ENCODE results near the gene EDEM2. TPM values are rescaled to one million over a fixed set of nuclear protein-coding genes. Genes with fewer than 3 reads are reported as not detected.

The EDEM2 gene
- total RNA-seq, 1 donor from 2014 or later: 24.4 TPM

DNA sequence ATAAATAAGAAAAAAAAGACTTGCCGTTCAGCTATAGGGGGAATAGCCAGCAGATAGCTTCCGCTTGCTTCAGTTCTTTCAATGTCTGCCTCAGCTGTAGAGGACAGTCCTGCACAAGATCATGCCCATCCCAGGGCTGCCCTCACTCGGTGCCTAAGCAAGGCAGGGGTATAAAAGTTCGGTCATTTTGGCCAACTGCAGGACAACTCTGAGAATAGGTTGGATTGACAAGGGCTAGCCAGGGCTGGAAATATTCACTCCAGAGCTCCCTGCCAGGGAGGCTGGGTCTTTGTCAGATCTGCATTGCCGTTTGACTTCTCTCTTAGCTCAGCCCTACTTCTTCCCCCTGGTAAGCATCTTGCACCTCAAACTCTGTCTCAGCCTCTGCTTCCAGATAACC lies 33.1 kb upstream of the EDEM2 start:
- Mint-ChIP-seq H3K9me3 (peaks cover under 1% of the 10 kb centered on the region), H3K36me3 (ENCODE audit: low read depth) (no peaks in the 10 kb centered on the region), H3K4me1 (no peaks in the 10 kb centered on the region), H3K27ac (no peak overlapping the region), H3K4me3 (no peak overlapping the region), H3K27me3 (no peaks in the 10 kb centered on the region)
- intact Hi-C loops (cut with micrococcal nuclease): no loop called here
- no peak for TF ChIP-seq CTCF (IDR thresholded peaks at IDR 0.05)
- POLR2A ChIA-PET: interaction anchor here (0.6 kb wide), 1 partner anchor 84 kb away, joined by 4 read pairs; no protein-coding TSS in a partner anchor
- ATAC-seq (ENCODE audit: low read depth): no peak
- CTCF ChIA-PET: no interaction called here
- no peak for DNase-seq

DNA sequence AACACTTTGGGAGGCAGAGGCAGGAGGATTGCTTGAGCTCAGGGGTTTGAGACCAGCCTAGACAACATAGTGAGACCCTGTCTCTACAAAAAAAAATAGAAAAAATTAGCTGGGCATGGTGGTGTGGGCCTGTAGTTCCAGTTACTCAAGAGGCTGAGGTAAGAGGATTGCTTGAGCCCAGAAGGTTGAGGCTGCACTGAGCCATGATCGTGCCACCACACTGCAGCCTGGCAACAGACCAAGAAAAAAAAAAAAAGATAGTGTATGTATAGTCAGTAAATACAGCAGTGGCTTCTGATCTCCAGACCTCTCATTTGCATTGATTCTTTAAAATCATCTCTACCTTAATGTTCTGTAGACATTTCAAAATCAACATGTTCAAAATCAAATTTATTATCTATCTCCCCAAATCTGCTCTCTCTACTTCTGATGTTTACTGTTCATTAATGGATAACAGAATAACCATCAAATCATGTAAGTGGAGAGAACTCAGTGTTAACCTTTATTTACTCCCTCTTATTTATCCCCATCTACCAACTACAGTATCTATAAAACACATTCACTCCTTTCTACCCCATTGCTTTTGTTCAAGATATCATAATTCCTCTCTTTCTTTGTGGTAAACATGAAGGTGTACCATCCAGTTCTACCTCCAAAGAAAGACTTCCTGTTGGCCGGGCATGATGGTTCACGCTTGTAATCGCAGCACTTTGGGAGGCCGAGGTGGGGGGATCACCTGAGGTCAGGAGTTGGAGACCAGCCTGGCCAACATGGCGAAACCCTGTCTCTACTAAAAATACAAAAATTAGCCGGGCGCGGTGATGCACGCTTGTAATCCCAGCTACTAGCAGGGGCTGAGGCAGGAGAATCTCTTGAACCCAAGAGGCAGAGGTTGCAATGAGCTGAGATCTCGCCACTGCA lies 32.4 kb upstream of the EDEM2 start:
- Mint-ChIP-seq H3K9me3 (no peaks in the 10 kb centered on the region), H3K36me3 (ENCODE audit: low read depth) (no peaks in the 10 kb centered on the region), H3K27ac (no peak overlapping the region), H3K4me1 (no peaks in the 10 kb centered on the region), H3K27me3 (no peaks in the 10 kb centered on the region), H3K4me3 (no peak overlapping the region)
- intact Hi-C loops (cut with micrococcal nuclease): no loop called here
- TF ChIP-seq CTCF (IDR thresholded peaks at IDR 0.05): no peak
- ATAC-seq (ENCODE audit: low read depth): no peak
- POLR2A ChIA-PET: no interaction called here
- CTCF ChIA-PET: no interaction called here
- no peak for DNase-seq

GRCh38 chr20:35176132-35176531 lies 29.0 kb upstream of the EDEM2 start:
- DNase-seq (no peak), ATAC-seq (ENCODE audit: low read depth) (no peak)
- no peak for TF ChIP-seq CTCF (IDR thresholded peaks at IDR 0.05)
- ChIA-PET CTCF (no interaction called here), POLR2A (no interaction called here)
- no peak overlapping the region for H3K27ac Mint-ChIP-seq
- no peaks in the 10 kb centered on the region for H3K27me3 Mint-ChIP-seq
- peaks cover 12% of the 10 kb centered on the region for H3K4me1 Mint-ChIP-seq
- H3K36me3 Mint-ChIP-seq (ENCODE audit: low read depth): no peaks in the 10 kb centered on the region
- intact Hi-C loops (cut with micrococcal nuclease): no loop called here
- H3K4me3 Mint-ChIP-seq: no peak overlapping the region
- no peaks in the 10 kb centered on the region for H3K9me3 Mint-ChIP-seq

DNA sequence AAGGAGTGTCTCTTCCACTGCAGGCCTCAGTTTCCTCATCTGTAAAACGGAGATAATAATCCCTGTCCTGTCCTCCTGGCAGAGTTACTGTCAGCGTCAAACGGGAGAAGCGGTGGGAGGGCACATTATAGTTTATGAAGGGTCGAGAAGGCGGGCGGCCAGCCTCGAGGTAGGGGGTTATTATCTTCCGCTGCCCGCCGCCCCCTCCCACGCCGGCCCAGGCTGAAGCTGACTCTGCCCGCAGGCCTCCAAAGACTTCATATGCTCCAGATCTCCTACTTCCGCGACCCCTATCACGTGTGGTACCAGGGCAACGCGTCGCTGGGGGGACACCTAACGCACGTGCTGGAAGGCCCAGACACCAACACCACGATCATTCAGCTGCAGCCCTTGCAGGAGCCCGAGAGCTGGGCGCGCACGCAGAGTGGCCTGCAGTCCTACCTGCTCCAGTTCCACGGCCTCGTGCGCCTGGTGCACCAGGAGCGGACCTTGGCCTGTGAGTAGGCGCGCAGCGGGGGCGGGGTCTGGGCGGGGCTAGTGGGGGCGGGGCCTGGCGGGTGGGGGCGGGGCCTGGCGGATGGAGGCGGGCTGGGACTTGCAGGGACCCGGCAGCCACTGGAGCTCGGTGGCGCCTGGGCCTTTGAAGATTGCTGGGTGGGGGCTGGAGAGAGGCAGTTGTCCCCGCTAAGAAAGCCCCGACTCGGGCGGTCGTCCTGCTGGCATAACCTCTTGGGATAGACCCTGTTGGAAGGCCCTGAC lies 27.5 kb upstream of the EDEM2 start:
- Mint-ChIP-seq H3K27ac (no peak overlapping the region), H3K27me3 (no peaks in the 10 kb centered on the region), H3K9me3 (no peaks in the 10 kb centered on the region), H3K36me3 (ENCODE audit: low read depth) (no peaks in the 10 kb centered on the region), H3K4me1 (peaks cover 12% of the 10 kb centered on the region), H3K4me3 (no peak overlapping the region)
- DNase-seq: no peak
- intact Hi-C loops (cut with micrococcal nuclease): no loop called here
- TF ChIP-seq CTCF (IDR thresholded peaks at IDR 0.05): no peak
- ChIA-PET CTCF (no interaction called here), POLR2A (no interaction called here)
- ATAC-seq (ENCODE audit: low read depth): no peak

DNA sequence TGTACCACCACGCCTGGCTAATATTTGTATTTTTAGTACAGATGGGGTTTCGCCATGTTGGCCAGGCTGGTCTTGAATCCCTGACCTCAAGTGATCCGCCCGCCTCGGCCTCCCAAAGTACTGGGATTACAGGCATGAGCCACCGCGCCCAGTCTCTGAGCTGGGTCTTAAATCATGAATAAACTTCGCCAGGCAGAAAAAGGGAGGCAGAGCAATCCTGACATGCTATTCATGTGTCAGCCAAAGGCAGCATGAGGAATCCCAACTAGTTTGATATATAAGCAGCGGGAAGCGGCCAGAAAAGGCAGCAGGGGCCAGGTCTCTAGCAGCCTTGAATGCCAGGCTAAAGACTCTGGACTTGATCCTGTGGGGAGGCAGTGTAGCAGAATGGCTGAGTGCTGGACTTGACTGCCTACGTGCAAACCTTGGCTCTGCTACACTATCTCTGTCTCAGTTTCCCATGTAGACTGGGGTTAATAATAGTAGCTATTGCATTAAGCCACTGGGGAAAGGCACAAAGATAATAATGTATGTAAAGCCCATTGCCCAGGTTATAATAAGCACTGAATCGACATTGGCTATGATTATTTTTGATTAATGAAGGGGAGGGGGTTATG lies 26.5 kb upstream of the EDEM2 start:
- ChIA-PET POLR2A (no interaction called here), CTCF (no interaction called here)
- H3K9me3 Mint-ChIP-seq: no peaks in the 10 kb centered on the region
- H3K27me3 Mint-ChIP-seq: no peaks in the 10 kb centered on the region
- intact Hi-C loops (cut with micrococcal nuclease): no loop called here
- peaks cover 12% of the 10 kb centered on the region for H3K4me1 Mint-ChIP-seq
- no peak for ATAC-seq (ENCODE audit: low read depth)
- DNase-seq: no peak
- no peak overlapping the region for H3K4me3 Mint-ChIP-seq
- no peak overlapping the region for H3K27ac Mint-ChIP-seq
- TF ChIP-seq CTCF (IDR thresholded peaks at IDR 0.05): no peak
- H3K36me3 Mint-ChIP-seq (ENCODE audit: low read depth): no peaks in the 10 kb centered on the region
